ENCODE measurements around the gene TEAD1.
"Not testable (repeated sequence)": the region's sequence is repeated elsewhere in the genome, so short reads cannot be mapped to it uniquely, and the experiment has no call there.

Gene TEAD1

GRCh38 chr11:12745787-12746186 is 71.6 kb downstream of the TEAD1 start:
- DNase-seq: no peak

GRCh38 chr11:12746593-12747097 is 72.4 kb downstream of the TEAD1 start:
- peak; percentile 89 for DNase-seq

DNA sequence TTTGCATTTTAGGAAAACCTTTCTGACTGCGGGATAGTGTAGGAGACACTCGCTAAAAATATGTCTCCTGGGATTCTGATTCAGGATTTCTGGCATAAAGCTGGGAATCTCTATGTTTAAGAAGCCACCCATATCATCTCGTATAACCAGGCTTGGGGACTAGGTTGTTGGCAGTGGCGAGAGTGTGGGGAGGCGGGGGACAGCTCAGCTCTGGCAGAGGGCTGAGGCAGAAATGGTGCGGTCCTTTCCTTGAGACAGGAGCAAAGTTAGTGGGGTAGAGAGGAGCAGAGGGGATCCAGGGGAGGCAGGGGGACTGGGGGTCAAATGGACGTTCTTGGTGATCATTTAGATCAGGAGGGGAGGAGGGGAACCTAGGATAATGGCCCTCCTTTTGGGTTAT is 74.3 kb downstream of the TEAD1 start:
- DNase-seq: no peak

GRCh38 chr11:12749442-12749841 is 75.2 kb downstream of the TEAD1 start:
- DNase-seq: no peak

DNA sequence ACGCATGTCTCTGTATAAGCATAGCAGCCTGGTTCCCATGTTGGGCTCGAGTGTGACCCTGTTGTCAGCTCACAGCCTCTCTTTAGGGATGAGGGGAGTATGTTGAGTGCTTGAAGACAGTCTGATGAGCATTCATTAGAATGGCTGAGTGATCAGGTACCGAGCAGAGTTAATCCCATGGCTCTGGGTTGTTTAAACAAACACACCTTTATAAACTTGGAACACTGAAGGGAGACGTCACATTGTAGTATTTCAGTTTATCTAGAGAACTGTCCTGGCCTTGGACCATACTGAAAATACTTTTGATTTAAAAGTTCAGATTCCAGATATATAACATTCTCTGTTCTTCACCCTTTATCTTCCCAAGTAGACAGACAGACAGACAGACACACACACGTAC is 76.0 kb downstream of the TEAD1 start:
- no peak for DNase-seq

DNA sequence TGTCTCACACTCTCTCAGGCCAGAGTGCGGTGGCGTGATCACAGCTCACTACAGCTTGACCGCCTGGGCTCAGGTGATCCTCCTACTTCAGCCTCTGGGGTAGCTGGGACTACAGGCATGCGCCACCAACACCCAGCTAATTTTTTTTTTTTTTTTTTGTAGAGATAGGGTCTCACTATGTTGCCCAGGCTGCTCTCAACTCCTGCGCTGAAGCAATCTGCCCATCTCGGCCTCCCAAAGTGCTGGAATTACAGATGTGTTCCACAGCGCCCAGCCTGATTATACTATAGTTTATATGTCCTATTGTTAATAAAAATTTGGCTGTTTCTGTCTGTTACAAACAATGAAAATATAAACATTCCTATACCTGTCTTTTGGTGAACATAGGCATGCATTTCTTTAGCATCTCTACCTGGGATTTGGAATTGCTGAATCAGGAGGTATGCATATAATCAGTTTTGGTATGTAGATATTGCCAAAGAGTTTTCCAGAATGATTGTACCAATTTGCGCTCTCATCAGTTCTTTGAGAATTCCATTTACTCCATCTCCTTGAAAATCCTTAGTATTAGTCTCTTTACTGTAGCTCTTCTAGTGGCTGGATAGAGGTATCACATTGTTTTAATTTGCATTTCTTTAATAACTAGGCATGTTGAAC is 78.8 kb downstream of the TEAD1 start:
- DNase-seq: no peak

- no peak for DNase-seq
Measured at GRCh38 chr11:12754021-12754420, 79.8 kb downstream of the TEAD1 start.

DNA sequence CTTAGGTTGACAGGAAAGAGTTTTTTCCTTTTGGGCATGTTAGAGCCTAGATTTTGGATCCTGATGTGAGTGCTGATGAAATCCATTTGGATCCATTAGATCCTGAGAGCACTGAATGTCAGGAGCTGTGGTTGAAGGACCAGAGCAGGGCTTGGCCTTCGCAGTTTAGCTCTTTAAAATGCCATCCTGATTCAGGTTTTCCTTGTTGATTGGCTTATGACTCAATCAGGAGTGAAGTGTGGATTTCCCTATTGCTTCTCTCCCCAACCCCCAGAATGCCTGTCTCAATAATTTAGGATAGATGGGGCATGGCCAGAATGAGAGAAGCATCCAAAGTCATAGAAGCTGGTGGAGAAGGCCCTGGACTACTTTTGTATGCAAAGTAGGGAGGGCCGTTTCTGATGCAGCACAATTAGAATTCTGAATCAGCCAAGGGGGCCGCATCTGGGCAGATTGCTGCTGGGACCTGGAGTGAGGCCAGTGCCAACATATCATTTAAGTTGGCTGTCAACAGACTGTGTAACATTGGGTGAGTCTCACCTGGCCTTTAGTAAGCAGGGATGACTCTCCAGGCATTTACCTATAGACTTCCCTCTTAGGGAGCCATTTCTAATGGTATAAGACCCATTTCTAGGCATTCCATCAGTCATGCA is 80.5 kb downstream of the TEAD1 start:
- no peak for DNase-seq

- peak; percentile 69 for DNase-seq
Measured at GRCh38 chr11:12755510-12756453, 81.6 kb downstream of the TEAD1 start.

DNA sequence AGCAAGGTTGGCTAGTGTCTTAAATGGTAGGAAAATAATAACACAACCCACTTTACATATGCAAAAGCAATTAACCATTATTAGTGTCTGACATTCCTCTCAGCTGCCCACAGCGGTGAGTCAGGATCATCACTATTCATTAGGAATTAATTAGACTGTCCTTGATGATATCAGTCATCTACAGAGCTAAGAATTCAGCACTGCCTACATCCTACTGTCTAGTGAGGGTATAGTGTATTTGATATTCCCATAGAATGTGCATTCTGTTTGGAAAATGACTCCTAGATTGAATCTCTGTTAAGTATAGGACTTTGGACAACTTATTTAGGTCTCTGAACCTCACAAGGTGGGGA is 82.2 kb downstream of the TEAD1 start:
- no peak for DNase-seq

DNA sequence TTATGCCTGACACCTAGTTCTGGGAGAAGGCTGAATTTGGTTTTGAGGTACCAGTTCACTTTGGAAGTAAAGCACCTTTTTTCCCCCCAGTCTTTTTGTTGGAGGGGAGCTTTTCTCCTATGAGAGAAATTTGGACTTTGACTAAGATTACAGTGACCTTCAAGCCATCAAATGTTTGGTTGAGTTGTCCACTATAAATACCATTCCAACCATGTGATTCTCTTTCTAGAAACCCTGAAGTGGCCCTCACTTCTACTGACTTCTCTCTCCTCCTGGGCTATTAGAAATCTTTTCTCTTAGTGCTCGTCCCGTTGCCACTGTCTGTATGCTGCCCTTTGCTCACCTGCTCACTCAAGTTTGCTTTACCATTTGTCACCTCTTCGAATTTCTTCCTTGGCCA is 82.6 kb downstream of the TEAD1 start:
- DNase-seq: no peak

DNA sequence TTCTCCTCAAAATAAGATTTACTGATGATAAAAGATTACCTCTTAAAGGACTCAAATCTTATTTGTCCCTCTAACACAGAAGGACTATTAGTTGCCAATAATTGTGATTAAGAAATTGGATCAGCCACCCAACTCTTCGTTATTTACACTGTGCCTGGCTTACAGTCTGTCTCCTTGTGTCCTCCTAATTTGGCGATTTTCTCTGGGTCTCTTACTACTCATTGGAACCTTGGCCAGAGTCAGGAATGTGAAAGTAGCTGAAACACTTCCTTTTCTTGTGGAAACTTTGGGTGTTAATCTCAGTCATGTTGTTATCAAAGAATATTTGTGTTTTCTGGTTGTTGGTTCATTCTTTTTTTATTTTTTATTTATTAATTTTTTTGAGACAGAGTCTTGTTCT is 83.2 kb downstream of the TEAD1 start:
- no peak for DNase-seq

- not testable (repeated sequence) for DNase-seq
Measured at GRCh38 chr11:12758117-12758516, 83.9 kb downstream of the TEAD1 start.

- no peak for DNase-seq
Measured at GRCh38 chr11:12761029-12761428, 86.8 kb downstream of the TEAD1 start.

- no peak for DNase-seq
Measured at GRCh38 chr11:12762278-12762677, 88.1 kb downstream of the TEAD1 start.

GRCh38 chr11:12762696-12763324 is 88.6 kb downstream of the TEAD1 start:
- peak; percentile 51 for DNase-seq

DNA sequence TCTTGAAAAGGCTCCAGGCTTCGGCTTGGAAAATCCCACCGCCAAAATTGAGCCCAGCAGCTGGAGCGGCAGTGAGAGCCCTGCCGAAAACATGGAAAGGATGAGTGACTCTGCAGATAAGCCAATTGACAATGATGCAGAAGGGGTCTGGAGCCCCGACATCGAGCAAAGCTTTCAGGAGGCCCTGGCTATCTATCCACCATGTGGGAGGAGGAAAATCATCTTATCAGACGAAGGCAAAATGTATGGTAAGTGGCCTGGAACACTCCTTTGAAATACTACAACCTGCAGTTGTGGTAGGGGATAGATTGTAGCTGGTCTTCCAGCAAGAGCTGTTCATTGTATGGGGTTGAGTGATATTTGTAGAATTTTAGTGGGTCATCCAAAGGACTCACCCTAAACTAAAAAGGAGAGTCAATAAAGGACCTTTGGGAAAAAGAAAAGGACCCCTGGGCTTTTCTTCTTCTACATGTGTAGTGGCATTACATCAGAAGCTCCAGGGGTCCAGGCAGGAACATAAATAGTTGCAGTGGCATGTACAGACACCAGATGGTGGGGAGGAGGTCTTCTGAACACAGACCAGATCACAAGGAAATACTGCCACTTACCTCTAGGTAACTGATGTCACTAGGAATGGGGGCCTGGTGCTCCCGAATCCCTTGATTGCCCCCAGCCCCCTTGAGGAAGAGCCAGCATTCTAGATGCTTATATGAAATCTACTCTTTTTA is 90.1 kb downstream of the TEAD1 start:
- no peak for DNase-seq

DNA sequence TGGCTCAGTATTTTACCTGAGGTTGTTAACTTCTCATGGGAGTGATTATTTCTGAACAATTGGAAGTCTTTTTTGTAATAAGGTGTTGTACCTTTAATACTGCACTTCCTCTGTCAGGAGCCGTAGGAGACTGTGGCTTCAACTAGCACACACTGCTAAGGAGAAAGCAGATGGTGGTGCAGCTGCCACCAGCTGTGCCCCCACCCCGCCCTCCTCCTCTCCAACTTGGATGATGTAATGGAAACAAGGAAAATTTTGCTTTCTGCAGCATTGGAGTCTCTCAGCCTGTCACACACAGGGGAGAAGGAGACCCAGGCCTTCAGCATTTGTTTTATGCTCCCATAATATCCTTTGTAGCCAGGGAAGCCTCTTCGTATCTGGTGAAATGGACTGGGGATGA is 91.2 kb downstream of the TEAD1 start:
- peak; percentile 61 for DNase-seq

- DNase-seq: no peak
Measured at GRCh38 chr11:12767027-12767426, 92.8 kb downstream of the TEAD1 start.

- DNase-seq: no peak
Measured at GRCh38 chr11:12767577-12767976, 93.4 kb downstream of the TEAD1 start.

DNA sequence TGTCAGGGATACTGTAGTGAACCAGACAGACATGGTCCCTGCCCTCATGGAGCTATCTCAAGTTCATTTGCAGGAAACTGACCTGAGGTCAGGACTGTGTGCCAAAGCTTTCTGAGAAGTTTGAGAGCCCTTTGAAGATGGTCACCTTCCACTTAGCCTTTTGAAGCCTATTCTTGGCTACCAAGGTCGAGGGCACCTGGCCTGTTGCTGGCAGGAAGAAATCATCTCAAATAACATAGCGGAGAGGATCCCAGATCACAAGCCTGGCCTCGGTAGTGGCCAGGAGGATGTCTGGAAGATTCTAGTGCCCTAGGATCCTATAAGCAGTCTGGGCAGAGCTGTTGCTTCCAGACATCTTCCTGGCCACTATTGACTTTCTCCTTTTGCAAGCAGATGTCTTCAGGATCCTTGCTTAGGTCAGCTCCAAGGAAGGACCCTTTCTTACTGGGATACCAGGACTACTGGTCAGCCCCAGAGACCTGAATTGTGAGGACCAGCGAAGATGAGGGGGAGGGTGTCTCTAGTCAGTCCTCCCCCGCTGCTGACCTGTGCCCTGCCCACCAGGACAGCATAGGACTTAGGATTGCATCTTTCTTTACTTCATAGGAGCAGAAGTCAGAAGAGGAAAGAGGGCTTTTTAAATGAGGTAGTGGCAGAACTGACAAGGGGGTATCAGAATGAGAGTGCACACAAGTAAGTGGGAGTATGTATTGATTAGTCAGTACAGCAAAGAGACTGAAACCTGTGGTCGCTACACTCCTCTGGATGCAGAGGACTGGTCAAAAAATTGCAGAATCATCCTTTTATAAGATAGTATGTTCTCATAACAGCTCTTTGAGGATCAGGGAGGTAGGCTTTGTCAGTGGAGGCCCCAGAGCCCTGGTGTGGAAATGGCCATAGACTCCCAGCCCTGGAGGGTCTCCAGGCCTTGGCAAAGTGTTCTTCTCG is 94.8 kb downstream of the TEAD1 start:
- no peak for DNase-seq

All from NCI-H748 treated with DMSO at 0.1 percent for 48 hours (cell line).